ENCODE results near the gene ECHS1. TPM values are rescaled to one million over a fixed set of nuclear protein-coding genes. Genes with fewer than 3 reads are reported as not detected.

Gene ECHS1
- total RNA-seq, 1 donor from 2014 or later = 69.8 TPM

GRCh38 chr10:133357285-133358161 is 15.6 kb downstream of the ECHS1 start, which contains the start of gene FUOM:
TSS of gene FUOM (minus strand) at chr10:133358019. CDS start at chr10:133358007, 12 bp downstream.
- TF ChIP-seq, protein P1, sequence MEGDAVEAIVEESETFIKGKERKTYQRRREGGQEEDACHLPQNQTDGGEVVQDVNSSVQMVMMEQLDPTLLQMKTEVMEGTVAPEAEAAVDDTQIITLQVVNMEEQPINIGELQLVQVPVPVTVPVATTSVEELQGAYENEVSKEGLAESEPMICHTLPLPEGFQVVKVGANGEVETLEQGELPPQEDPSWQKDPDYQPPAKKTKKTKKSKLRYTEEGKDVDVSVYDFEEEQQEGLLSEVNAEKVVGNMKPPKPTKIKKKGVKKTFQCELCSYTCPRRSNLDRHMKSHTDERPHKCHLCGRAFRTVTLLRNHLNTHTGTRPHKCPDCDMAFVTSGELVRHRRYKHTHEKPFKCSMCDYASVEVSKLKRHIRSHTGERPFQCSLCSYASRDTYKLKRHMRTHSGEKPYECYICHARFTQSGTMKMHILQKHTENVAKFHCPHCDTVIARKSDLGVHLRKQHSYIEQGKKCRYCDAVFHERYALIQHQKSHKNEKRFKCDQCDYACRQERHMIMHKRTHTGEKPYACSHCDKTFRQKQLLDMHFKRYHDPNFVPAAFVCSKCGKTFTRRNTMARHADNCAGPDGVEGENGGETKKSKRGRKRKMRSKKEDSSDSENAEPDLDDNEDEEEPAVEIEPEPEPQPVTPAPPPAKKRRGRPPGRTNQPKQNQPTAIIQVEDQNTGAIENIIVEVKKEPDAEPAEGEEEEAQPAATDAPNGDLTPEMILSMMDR (IDR thresholded peaks at IDR 0.05; ENCODE audit: unreplicated experiment) = no peak
- H3K27me3 Mint-ChIP-seq (ENCODE audit: low read depth) = no peaks in the 10 kb centered on the region
- peak within 1 kb of the TSS; percentile 77 for H3K27ac Mint-ChIP-seq
- peaks cover 20% of the 10 kb centered on the region for H3K4me1 Mint-ChIP-seq
- H3K4me3 Mint-ChIP-seq = peak within 1 kb of the TSS; percentile 73
- DNase-seq (ENCODE audit: low spot score in 2 of 2, unreplicated experiment in 2 of 2) = peak in 1 of 2 experiments; percentile 80
- peaks cover 11% of the 10 kb centered on the region for H3K36me3 Mint-ChIP-seq
- no peaks in the 10 kb centered on the region for H3K9me3 Mint-ChIP-seq

DNA sequence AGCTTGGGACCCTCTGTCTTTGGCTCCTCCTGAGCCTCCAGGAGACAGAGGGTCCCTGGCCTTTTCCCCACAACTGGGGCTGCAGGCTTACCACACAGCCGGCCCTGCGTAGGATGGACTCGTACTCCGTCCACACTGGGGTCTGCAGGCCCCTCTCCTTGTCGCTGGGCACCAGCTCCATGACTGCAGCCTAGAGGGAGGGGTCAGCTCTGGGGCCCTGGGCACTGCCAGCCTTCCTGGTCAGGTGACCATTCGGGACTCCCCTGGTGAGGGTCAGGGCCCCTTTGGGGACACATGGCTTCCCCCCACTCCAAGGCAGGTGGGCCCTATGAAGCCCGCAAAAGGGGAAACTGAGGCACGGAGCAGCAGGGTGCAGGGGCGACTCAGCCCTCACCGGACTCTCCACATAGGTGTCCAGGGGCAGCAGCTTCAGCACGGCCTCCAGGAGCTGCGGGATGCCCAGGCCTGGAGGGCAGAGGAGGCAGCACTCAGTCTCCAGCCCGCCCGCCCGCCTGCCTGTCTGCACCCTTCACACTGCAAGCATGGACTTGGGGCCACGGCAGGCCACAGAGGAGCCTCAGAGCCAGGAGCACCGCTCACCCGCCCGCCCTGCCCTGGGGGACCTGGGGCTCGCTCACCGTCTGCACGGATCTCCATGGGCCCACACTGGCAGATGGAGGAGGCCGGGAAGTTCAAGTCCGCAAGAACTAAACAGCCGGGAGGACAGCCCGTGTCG is 16.4 kb downstream of the ECHS1 start:
- Mint-ChIP-seq H3K36me3 (peaks cover 5% of the 10 kb centered on the region), H3K9me3 (no peaks in the 10 kb centered on the region), H3K4me3 (peak overlapping the region; percentile 73), H3K27ac (peak overlapping the region; percentile 77), H3K4me1 (peaks cover 20% of the 10 kb centered on the region), H3K27me3 (ENCODE audit: low read depth) (no peaks in the 10 kb centered on the region)
- TF ChIP-seq, protein P1 (IDR thresholded peaks at IDR 0.05; ENCODE audit: unreplicated experiment) = no peak
- no peak for DNase-seq (ENCODE audit: low spot score in 2 of 2, unreplicated experiment in 2 of 2)

DNA sequence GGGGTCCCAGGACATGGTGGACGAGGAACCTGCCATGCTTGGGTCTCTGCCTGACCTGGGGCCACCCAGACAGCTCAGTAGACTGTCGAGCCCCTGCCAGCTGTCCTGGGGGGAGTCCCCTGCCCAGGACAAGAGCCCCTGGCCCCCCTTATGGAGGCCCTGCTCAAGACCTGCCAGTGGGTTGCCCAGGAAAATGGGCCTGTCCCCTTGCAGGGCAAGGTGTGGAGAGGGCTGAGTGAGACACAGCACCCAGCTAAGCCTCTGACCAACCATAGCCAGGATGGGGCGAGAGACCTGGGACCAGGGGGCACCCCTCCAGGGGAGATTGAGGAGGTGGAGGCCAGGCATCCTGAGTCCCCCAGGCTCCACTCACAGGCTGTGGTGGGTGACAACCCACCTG is 17.2 kb downstream of the ECHS1 start:
- TF ChIP-seq, protein P1 (IDR thresholded peaks at IDR 0.05; ENCODE audit: unreplicated experiment) = no peak
- no peaks in the 10 kb centered on the region for H3K27me3 Mint-ChIP-seq (ENCODE audit: low read depth)
- DNase-seq (ENCODE audit: low spot score in 2 of 2, unreplicated experiment in 2 of 2) = no peak
- peak overlapping the region; percentile 60 for H3K4me3 Mint-ChIP-seq
- no peak overlapping the region for H3K27ac Mint-ChIP-seq
- no peaks in the 10 kb centered on the region for H3K9me3 Mint-ChIP-seq
- no peaks in the 10 kb centered on the region for H3K36me3 Mint-ChIP-seq
- peaks cover 20% of the 10 kb centered on the region for H3K4me1 Mint-ChIP-seq

DNA sequence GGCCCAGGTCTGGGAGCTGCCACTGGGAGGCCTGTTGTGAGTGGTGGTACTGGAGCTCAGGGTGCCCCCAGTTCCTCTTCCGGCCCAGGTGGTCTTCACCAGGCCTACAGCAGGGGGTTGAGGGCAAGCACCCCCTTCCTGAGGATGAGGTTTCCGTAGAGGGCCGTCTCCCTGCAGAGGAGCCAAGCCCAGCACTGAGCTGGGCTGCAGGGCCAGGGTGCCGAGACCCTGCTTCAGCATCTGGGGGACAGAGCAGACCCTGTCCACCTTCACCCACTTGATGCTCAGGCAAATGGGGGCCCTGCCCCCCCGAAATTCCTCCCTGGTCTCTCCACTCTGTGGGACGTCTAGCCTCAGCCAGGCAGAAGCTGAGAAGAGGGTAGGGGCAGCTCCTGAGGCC is 17.9 kb downstream of the ECHS1 start:
- Mint-ChIP-seq H3K4me3 (no peak overlapping the region), H3K27ac (no peak overlapping the region), H3K27me3 (ENCODE audit: low read depth) (no peaks in the 10 kb centered on the region), H3K9me3 (no peaks in the 10 kb centered on the region), H3K36me3 (no peaks in the 10 kb centered on the region), H3K4me1 (peaks cover 17% of the 10 kb centered on the region)
- TF ChIP-seq, protein P1 (IDR thresholded peaks at IDR 0.05; ENCODE audit: unreplicated experiment) = no peak
- no peak for DNase-seq (ENCODE audit: low spot score in 2 of 2, unreplicated experiment in 2 of 2)

- H3K36me3 Mint-ChIP-seq = no peaks in the 10 kb centered on the region
- H3K27ac Mint-ChIP-seq = no peak overlapping the region
- no peak for DNase-seq (ENCODE audit: low spot score in 2 of 2, unreplicated experiment in 2 of 2)
- TF ChIP-seq, protein P1 (IDR thresholded peaks at IDR 0.05; ENCODE audit: unreplicated experiment) = no peak
- no peaks in the 10 kb centered on the region for H3K9me3 Mint-ChIP-seq
- peaks cover 12% of the 10 kb centered on the region for H3K4me1 Mint-ChIP-seq
- H3K4me3 Mint-ChIP-seq = no peak overlapping the region
- no peaks in the 10 kb centered on the region for H3K27me3 Mint-ChIP-seq (ENCODE audit: low read depth)
These were observed 18.4 kb downstream of the ECHS1 start for GRCh38 chr10:133354672-133355240.

All from mesothelial cell of epicardium (in vitro differentiated cells).